ENCODE data around the gene MOCS1. TPM values are rescaled to one million over a fixed set of nuclear protein-coding genes. Genes with fewer than 3 reads are reported as not detected.
"Not testable (repeated sequence)": the region's sequence is repeated elsewhere in the genome, so short reads cannot be mapped to it uniquely, and the experiment has no call there.

MOCS1 gene
- total RNA-seq, 1 experiment from 2014 or later = not detected

DNA sequence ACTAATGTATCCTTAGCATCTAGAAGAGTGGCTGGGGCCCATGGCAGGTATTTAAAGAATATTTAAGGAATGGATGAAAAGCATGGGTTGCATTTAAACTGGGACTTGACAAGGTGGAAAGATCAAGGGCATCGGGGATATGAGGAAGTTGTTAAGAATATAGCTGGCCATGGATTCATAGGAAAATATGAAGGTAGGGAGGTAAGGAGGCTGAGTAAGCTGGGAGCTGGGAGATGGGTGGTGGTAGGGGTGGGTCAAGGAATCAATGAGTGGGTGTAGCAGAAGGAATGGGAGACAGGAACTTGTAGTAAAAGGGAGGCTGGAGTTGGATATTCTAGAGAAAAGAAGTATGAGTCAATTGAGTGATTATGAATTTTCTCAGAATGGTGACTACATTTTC, 44.0 kb upstream of the MOCS1 start:
- no peak overlapping the region for H3K27ac ChIP-seq
- H4K20me1 ChIP-seq (ENCODE audit: insufficient read depth) = no peaks in the 10 kb centered on the region
- TF ChIP-seq, protein P1, sequence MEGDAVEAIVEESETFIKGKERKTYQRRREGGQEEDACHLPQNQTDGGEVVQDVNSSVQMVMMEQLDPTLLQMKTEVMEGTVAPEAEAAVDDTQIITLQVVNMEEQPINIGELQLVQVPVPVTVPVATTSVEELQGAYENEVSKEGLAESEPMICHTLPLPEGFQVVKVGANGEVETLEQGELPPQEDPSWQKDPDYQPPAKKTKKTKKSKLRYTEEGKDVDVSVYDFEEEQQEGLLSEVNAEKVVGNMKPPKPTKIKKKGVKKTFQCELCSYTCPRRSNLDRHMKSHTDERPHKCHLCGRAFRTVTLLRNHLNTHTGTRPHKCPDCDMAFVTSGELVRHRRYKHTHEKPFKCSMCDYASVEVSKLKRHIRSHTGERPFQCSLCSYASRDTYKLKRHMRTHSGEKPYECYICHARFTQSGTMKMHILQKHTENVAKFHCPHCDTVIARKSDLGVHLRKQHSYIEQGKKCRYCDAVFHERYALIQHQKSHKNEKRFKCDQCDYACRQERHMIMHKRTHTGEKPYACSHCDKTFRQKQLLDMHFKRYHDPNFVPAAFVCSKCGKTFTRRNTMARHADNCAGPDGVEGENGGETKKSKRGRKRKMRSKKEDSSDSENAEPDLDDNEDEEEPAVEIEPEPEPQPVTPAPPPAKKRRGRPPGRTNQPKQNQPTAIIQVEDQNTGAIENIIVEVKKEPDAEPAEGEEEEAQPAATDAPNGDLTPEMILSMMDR (conservative IDR thresholded peaks at IDR 0.05) = no peak
- TF ChIP-seq EZH2 (IDR thresholded peaks at IDR 0.05; ENCODE audit: low read depth) = no peak
- peaks cover 4% of the 10 kb centered on the region; the same call in 1 of the 2 replicates for H3K27me3 ChIP-seq (ENCODE audit: insufficient read depth, low read depth)
- ChIA-PET CTCF (no interaction called here), POLR2A (ENCODE audit: unreplicated experiment) (no interaction called here)
- no peak overlapping the region for H3K4me2 ChIP-seq
- H3F3A ChIP-seq (ENCODE audit: insufficient read depth, low read depth) = no peaks in the 10 kb centered on the region
- no peak overlapping the region for H2AFZ ChIP-seq
- intact Hi-C loops (cut with micrococcal nuclease; ENCODE audit: unreplicated experiment) = no loop called here
- no peak overlapping the region for H3K4me3 ChIP-seq
- H3K9me3 ChIP-seq (ENCODE audit: insufficient read depth, low read depth) = no peaks in the 10 kb centered on the region
- H3K4me1 ChIP-seq (replicated peaks; ENCODE audit: insufficient read depth) = no peaks in the 10 kb centered on the region
- no TSS peak for BruUV-seq (replicated peaks)
- no peaks in the 10 kb centered on the region for H3K36me3 ChIP-seq (ENCODE audit: low read depth)
- H3K9me2 ChIP-seq (ENCODE audit: insufficient read depth) = no peaks in the 10 kb centered on the region
- H3K79me2 ChIP-seq (ENCODE audit: low read depth) = no peaks in the 10 kb centered on the region
- no peak for DNase-seq

DNA sequence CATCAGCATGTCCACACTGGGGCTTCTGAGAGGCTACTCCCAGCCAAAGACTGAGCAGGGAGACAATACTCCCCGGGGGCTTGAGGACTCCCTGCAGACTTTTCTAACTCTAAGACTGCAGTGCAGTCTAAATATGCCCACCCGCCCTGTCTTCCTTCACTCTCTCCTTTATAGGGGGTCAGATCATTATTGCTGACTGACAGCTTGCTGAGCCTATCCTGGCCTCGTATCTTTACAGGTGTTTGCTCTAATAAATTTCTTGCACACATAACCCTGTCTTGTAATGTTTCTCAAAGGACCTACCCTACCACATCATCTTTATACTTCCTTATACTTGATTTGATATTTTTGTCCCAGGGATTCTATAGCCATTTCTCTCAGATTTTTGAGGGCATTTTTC, 39.4 kb upstream of the MOCS1 start:
- Histone ChIP-seq H4K20me1 (ENCODE audit: insufficient read depth) (no peaks in the 10 kb centered on the region), H3K27ac (no peak overlapping the region), H3K79me2 (ENCODE audit: low read depth) (no peaks in the 10 kb centered on the region), H2AFZ (no peak overlapping the region), H3K4me3 (no peak overlapping the region), H3K36me3 (ENCODE audit: low read depth) (no peaks in the 10 kb centered on the region), H3K9me3 (ENCODE audit: insufficient read depth, low read depth) (no peaks in the 10 kb centered on the region), H3K9me2 (ENCODE audit: insufficient read depth) (no peaks in the 10 kb centered on the region), H3K27me3 (ENCODE audit: insufficient read depth, low read depth) (peaks cover 4% of the 10 kb centered on the region; the same call in 1 of the 2 replicates), H3K4me2 (no peak overlapping the region), H3F3A (ENCODE audit: insufficient read depth, low read depth) (no peaks in the 10 kb centered on the region), H3K4me1 (replicated peaks; ENCODE audit: insufficient read depth) (no peaks in the 10 kb centered on the region)
- CTCF ChIA-PET = no interaction called here
- no peak for DNase-seq
- TF ChIP-seq EZH2 (IDR thresholded peaks at IDR 0.05; ENCODE audit: low read depth) = no peak
- TF ChIP-seq, protein P1 (conservative IDR thresholded peaks at IDR 0.05) = no peak
- POLR2A ChIA-PET (ENCODE audit: unreplicated experiment) = no interaction called here
- intact Hi-C loops (cut with micrococcal nuclease; ENCODE audit: unreplicated experiment) = no loop called here
- no TSS peak for BruUV-seq (replicated peaks)

DNA sequence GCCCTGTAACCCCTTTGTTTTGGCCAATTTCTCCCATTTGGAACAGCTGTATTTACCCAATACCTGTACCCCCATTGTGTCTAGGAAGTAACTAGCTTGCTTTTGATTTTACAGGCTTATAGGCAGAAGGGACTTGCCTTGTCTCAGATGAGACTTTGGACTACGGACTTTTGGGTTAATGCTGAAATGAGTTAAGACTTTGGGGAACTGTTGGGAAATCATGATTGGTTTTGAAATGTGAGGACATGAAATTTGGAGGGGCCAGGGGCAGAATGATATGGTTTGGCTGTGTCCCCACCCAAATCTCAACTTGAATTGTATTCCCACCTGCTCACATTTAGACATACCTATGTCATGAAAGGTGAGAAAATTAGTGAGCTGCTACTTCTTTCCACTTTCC, 38.5 kb upstream of the MOCS1 start:
- H3K9me3 ChIP-seq (ENCODE audit: insufficient read depth, low read depth); H3K27me3 ChIP-seq (ENCODE audit: insufficient read depth, low read depth); H2AFZ ChIP-seq; H3K4me3 ChIP-seq; H3F3A ChIP-seq (ENCODE audit: insufficient read depth, low read depth); DNase-seq; POLR2A ChIA-PET (ENCODE audit: unreplicated experiment); intact Hi-C loops (cut with micrococcal nuclease; ENCODE audit: unreplicated experiment); H4K20me1 ChIP-seq (ENCODE audit: insufficient read depth); H3K79me2 ChIP-seq (ENCODE audit: low read depth); BruUV-seq (replicated peaks); CTCF ChIA-PET; H3K36me3 ChIP-seq (ENCODE audit: low read depth); H3K4me2 ChIP-seq; H3K4me1 ChIP-seq (replicated peaks; ENCODE audit: insufficient read depth); H3K27ac ChIP-seq; H3K9me2 ChIP-seq (ENCODE audit: insufficient read depth): not testable (repeated sequence)

DNA sequence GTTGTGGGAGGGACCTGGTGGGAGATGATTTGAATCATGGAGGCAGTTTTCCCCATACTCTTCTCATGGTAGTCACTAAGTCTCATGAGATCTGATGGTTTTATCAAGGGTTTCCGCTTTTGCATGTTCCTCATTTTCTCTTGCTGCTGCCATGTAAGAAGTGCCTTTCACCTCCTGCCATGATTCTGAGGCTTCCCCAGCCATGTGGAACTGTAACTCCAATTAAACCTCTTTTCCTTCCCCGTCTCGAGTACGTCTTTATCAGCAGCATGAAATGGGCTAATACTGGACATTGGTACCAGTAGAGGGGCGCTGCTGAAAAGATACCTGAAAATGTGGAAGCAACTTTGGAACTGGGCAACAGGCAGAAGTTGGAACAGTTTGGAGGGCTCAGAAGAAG, 36.9 kb upstream of the MOCS1 start:
- H3K79me2 ChIP-seq (ENCODE audit: low read depth); H3K36me3 ChIP-seq (ENCODE audit: low read depth); H3K9me3 ChIP-seq (ENCODE audit: insufficient read depth, low read depth); H3K9me2 ChIP-seq (ENCODE audit: insufficient read depth); intact Hi-C loops (cut with micrococcal nuclease; ENCODE audit: unreplicated experiment); H3K27ac ChIP-seq; CTCF ChIA-PET; POLR2A ChIA-PET (ENCODE audit: unreplicated experiment); DNase-seq; BruUV-seq (replicated peaks); H3K4me2 ChIP-seq; H3K4me3 ChIP-seq; H3F3A ChIP-seq (ENCODE audit: insufficient read depth, low read depth); H2AFZ ChIP-seq; H4K20me1 ChIP-seq (ENCODE audit: insufficient read depth); H3K27me3 ChIP-seq (ENCODE audit: insufficient read depth, low read depth); H3K4me1 ChIP-seq (replicated peaks; ENCODE audit: insufficient read depth): not testable (repeated sequence)
